ENCODE data around the gene CBX5.
A peak's percentile ranks its signal among the peaks of the same experiment; 100 is the strongest.
"Not testable (repeated sequence)": the region's sequence is repeated elsewhere in the genome, so short reads cannot be mapped to it uniquely, and the experiment has no call there.

Gene CBX5

GRCh38 chr12:54279632-54280467 lies at the start of gene CBX5:
Gene CBX5, minus strand, starts transcription at chr12:54280122. Its CDS starts 22,472 bp downstream, at chr12:54257650.
- DNase-seq: peak; percentile 100

- no peak for DNase-seq
Observed at GRCh38 chr12:54328595-54329337, 48.8 kb upstream of the CBX5 start.

- DNase-seq: not testable (repeated sequence)
Observed at GRCh38 chr12:54325442-54326109, 45.7 kb upstream of the CBX5 start.

- DNase-seq: peak; percentile 89
Observed at GRCh38 chr12:54324617-54325441, 44.9 kb upstream of the CBX5 start, which contains the start of gene COPZ1. Gene COPZ1, plus strand, starts transcription at chr12:54325131. Its CDS starts 33 bp downstream, at chr12:54325164.

GRCh38 chr12:54321363-54321762 lies 41.4 kb upstream of the CBX5 start:
- DNase-seq: no peak

GRCh38 chr12:54312309-54312708 lies 32.4 kb upstream of the CBX5 start:
- DNase-seq: not testable (repeated sequence)

- DNase-seq: no peak
Observed at GRCh38 chr12:54311051-54311450, 31.1 kb upstream of the CBX5 start.

GRCh38 chr12:54306925-54307741 lies 27.2 kb upstream of the CBX5 start:
- no peak for DNase-seq

- no peak for DNase-seq
Observed at GRCh38 chr12:54304187-54304810, 24.4 kb upstream of the CBX5 start.

GRCh38 chr12:54303640-54304039 lies 23.7 kb upstream of the CBX5 start:
- DNase-seq: no peak

GRCh38 chr12:54301428-54302048 lies 21.6 kb upstream of the CBX5 start:
- DNase-seq: no peak

- DNase-seq: peak; percentile 34
Observed at GRCh38 chr12:54300732-54301427, 21.0 kb upstream of the CBX5 start, which contains the start of gene NFE2. Gene NFE2, minus strand, starts transcription at chr12:54301015. Its CDS starts 5,767 bp downstream, at chr12:54295248.

- no peak for DNase-seq
Observed at GRCh38 chr12:54300225-54300731, 20.4 kb upstream of the CBX5 start.

- no peak for DNase-seq
Observed at GRCh38 chr12:54299515-54300224, 19.7 kb upstream of the CBX5 start.

GRCh38 chr12:54298904-54299303 lies 19.0 kb upstream of the CBX5 start:
- no peak for DNase-seq

- DNase-seq: no peak
Observed at GRCh38 chr12:54296393-54297099, 16.6 kb upstream of the CBX5 start.

GRCh38 chr12:54294953-54295566 lies 15.1 kb upstream of the CBX5 start:
- DNase-seq: no peak

All from activated CD4-positive, alpha-beta T cell treated with anti-CD3 and anti-CD28 coated beads, Interleukin-2, amount 50 U/mL, for 1 hour (primary cell).